Stimulated activated CD4-positive, alpha-beta T cell treated with anti-CD3 and anti-CD28 coated beads, Interleukin-1b, Interleukin-23, amount 100 ng/mL, for 4 hours (primary cell): ENCODE data around the gene UCHL5.

ENCODE experiments used
- DNase-seq, 2 donors: peaks; one replicate each; pipeline ENCODE4 v3.0.0-alpha.2; 2020; ENCODE audit warnings: low read depth in 2 of 2

The UCHL5 gene

GRCh38 chr1:192967901-192968300, 91.3 kb downstream of the UCHL5 start:
- no peak for DNase-seq

GRCh38 chr1:192967211-192967877, 91.8 kb downstream of the UCHL5 start:
- no peak for DNase-seq

GRCh38 chr1:192966073-192966472, 93.1 kb downstream of the UCHL5 start:
- DNase-seq = no peak

GRCh38 chr1:192962901-192963300, 96.3 kb downstream of the UCHL5 start:
- no peak for DNase-seq
